Activated CD4-positive, alpha-beta memory T cell treated with anti-CD3 and anti-CD28 coated beads, Interleukin-2, amount 10 ng/mL, durations not matched to agents 7 days and 5 days (primary cell): Measurements from ENCODE around the gene C10orf67. TPM values are rescaled to one million over a fixed set of nuclear protein-coding genes. Genes with fewer than 3 reads are reported as not detected.
"Not testable (repeated sequence)": the region's sequence is repeated elsewhere in the genome, so short reads cannot be mapped to it uniquely, and the experiment has no call there.

Experiments used
- CTCF ChIA-PET: fragments of 350-600 bp; sonication (Branson Sonifier 250); formaldehyde crosslinking; loops from one replicate; lab custom pipeline; 2021; ENCODE audit warnings: antibody characterized with exemption, inconsistent platforms; lab: Charles Lee
- POLR2A ChIA-PET: fragments of 350-600 bp; sonication (Branson Sonifier 250); formaldehyde crosslinking; loops from one replicate; lab custom pipeline; 2021; ENCODE audit warnings: antibody characterized with exemption; lab: Charles Lee
- DNase-seq: peaks from one replicate; pipeline ENCODE4 v3.0.0-alpha.2; 2020
- H3K27ac Mint-ChIP-seq: one replicate; pipeline ENCODE4 v1.8.0; 2021; ENCODE audit warnings: mild to moderate bottlenecking, mixed read lengths
- H3K27me3 Mint-ChIP-seq: one replicate; pipeline ENCODE4 v1.8.0; 2021; ENCODE audit warnings: mixed read lengths
- H3K36me3 Mint-ChIP-seq: one replicate; pipeline ENCODE4 v1.8.0; 2021; ENCODE audit warnings: low read depth, mixed read lengths
- H3K4me1 Mint-ChIP-seq: one replicate; pipeline ENCODE4 v1.8.0; 2021; ENCODE audit warnings: mixed read lengths
- H3K4me3 Mint-ChIP-seq: one replicate; pipeline ENCODE4 v1.8.0; 2021; ENCODE audit warnings: mild to moderate bottlenecking, mixed read lengths
- H3K9me3 Mint-ChIP-seq: one replicate; pipeline ENCODE4 v1.8.0; 2021; ENCODE audit warnings: mixed read lengths
- total RNA-seq, 2 experiments: library from RNA; stranded (reverse); gene quantifications; one replicate each; pipeline ENCODE4 v1.2.3, GENCODE V29; 2021

The C10orf67 gene
- total RNA-seq, 2 experiments from 2014 or later: not detected

DNA sequence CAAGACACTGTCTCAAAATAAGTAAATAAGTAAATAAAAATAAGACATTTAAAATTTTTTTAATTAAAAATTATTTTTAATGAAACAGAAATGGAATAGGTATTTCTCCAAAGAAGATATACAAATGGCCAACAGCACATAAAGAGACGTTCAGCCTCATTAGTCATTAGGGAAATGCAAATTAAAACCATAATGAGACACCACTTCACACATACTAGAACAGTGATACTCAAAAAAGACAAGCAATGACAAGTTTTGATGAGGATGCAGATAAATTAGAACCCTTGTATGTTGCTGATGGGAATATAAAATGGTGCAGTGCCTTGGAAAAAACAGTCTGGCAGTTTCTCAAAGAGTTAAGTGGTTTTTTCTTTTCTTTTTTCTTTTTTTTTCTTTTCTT is 26.5 kb upstream of the C10orf67 start:
- Mint-ChIP-seq H3K4me3 (no peak overlapping the region), H3K4me1 (peaks cover 45% of the 10 kb centered on the region), H3K9me3 (peaks cover 4% of the 10 kb centered on the region), H3K27ac (no peak overlapping the region), H3K27me3 (no peaks in the 10 kb centered on the region), H3K36me3 (peaks cover 12% of the 10 kb centered on the region)
- ChIA-PET POLR2A (no interaction called here), CTCF (no interaction called here)
- DNase-seq: no peak

GRCh38 chr10:23370106-23370505 is 25.5 kb upstream of the C10orf67 start:
- H3K27ac Mint-ChIP-seq: peak overlapping the region; percentile 45
- peaks cover 53% of the 10 kb centered on the region for H3K4me1 Mint-ChIP-seq
- H3K9me3 Mint-ChIP-seq: peaks cover 4% of the 10 kb centered on the region
- no peak overlapping the region for H3K4me3 Mint-ChIP-seq
- ChIA-PET CTCF (no interaction called here), POLR2A (no interaction called here)
- no peaks in the 10 kb centered on the region for H3K27me3 Mint-ChIP-seq
- H3K36me3 Mint-ChIP-seq: peaks cover 18% of the 10 kb centered on the region
- no peak for DNase-seq

DNA sequence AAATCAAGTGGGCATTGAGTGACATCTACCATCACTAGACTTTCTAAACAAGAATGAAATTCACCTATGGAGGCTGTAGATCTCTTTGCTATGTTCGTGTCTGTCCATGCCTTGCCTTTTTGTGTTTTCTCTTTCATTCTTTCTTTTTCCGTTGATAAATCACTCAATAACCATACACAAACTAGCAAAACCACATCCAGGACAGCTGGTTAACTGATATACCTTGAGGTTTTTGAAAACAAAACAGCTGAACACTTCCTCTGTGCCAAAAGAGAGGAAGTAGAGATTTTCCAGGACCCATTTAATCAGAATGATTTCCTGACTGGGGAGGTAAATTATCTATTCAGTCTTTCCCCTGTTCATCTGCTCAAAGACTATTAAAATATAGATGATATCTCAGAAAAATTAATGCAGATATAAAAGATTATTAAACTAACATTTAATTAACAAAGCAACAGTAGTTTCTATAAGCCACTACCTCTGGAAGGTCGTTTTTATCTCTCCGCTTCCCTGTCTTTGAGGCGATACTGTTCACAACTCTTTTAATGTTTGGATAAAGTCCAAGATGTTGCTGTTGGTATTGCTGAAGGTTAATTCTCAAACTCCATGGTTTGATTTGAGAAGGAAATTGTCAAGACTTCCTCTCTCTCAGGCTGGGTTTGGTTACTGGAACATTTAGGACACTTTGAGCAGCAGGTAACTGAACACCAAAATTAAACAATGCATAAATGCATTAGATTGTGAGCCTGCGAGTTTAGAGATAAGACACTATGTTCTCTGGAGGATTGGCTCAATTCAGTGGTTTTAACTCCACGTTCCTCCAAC is 24.4 kb upstream of the C10orf67 start:
- CTCF ChIA-PET: interaction anchor here (1.3 kb wide), 1 partner anchor 73 kb away, joined by 3 read pairs; no protein-coding TSS in a partner anchor
- no peak for DNase-seq

DNA sequence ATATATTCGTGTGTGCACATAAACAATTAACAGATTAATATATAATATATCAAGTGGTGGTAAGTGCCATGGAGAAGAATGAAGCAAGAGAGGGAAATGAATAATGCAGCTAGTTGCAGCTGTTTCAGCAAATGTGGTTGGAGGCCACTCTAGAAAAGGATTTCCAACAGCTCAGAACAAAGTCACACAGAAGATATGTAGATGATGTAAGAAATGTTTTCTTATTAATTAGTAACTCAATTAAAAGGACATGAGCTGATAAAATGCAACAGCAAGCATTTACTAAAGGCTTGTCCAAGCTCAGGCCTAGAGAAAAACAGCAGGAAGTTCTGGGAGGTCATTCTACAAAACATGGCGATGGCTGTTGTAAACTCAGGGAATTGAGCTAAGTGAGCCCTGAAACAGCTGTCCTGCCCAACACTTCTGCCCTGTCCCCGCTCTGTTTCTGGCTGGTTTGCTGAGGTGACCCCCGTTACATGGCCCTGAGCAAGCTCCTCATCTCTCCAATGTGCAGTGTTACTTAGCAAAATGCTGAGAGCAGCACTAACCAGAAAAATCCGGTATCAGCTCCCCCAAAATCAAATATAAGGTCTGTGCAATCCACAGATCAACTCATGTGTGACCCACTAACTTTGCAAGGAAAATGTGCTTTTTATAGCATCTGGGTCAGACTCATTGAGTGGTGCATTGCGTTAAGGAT is 23.4 kb upstream of the C10orf67 start:
- CTCF ChIA-PET: interaction anchor here (0.9 to 1.3 kb wide), 3 partner anchors 46 to 74 kb away, joined by 3 to 5 read pairs (median 3); partner anchors contain the start of gene OTUD1
- Mint-ChIP-seq H3K4me1 (peaks cover 65% of the 10 kb centered on the region), H3K9me3 (peaks cover 4% of the 10 kb centered on the region), H3K27ac (peak overlapping the region; percentile 84), H3K36me3 (peaks cover 20% of the 10 kb centered on the region), H3K4me3 (peak overlapping the region; percentile 55), H3K27me3 (no peaks in the 10 kb centered on the region)
- POLR2A ChIA-PET: interaction anchor here (0.8 to 1.8 kb wide), 7 partner anchors 9 to 81 kb away, joined by 3 to 6 read pairs (median 4); partner anchors contain the start of gene OTUD1
- no peak for DNase-seq

More for the DNA sequence above, 24.4 kb upstream of the C10orf67 start:
- peaks cover 62% of the 10 kb centered on the region for H3K4me1 Mint-ChIP-seq
- POLR2A ChIA-PET: interaction anchor here (1.0 to 1.8 kb wide), 4 partner anchors 8 to 78 kb away, joined by 3 to 6 read pairs (median 4); partner anchors contain the start of gene OTUD1
- H3K9me3 Mint-ChIP-seq: peaks cover 4% of the 10 kb centered on the region
- H3K27me3 Mint-ChIP-seq: no peaks in the 10 kb centered on the region
- H3K4me3 Mint-ChIP-seq: peak overlapping the region; percentile 55
- peak overlapping the region; percentile 84 for H3K27ac Mint-ChIP-seq
- peaks cover 18% of the 10 kb centered on the region for H3K36me3 Mint-ChIP-seq

- CTCF ChIA-PET: interaction anchor here (1.5 kb wide), 1 partner anchor 51 kb away, joined by 4 read pairs; no protein-coding TSS in a partner anchor
- DNase-seq, H3K9me3 Mint-ChIP-seq, H3K4me3 Mint-ChIP-seq, H3K27me3 Mint-ChIP-seq: not testable (repeated sequence)
- POLR2A ChIA-PET: interaction anchor here (1.0 to 4.4 kb wide), 3 partner anchors 76 to 1050 kb away, joined by 3 to 63 read pairs (median 4); partner anchors contain the start of genes COMMD3 and OTUD1
- Mint-ChIP-seq H3K4me1 (peaks cover 75% of the 10 kb centered on the region), H3K36me3 (peaks cover 15% of the 10 kb centered on the region), H3K27ac (peak overlapping the region; percentile 21)
Measured at GRCh38 chr10:23365417-23366030, 20.9 kb upstream of the C10orf67 start.

DNA sequence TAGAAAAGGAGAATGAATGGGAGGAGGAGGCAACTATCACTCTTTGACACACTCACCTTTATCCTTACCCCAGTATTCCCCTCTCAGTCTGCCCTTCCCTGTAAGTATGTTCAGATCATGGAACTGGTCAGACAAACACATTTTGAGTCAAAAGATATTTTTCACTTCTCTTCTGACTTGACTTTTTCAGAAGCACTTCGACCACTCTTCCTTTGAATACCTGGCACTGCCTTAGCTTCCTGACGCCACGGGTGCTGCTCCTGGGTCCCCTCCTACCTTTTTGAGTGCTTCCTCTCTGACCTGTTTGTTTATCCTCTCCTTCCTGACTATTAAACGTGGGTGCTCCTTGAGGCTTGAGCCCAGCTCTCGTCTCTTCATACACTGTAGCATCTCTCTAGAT is 19.8 kb upstream of the C10orf67 start:
- DNase-seq: no peak
- POLR2A ChIA-PET: interaction anchor here (1.0 to 4.4 kb wide), 3 partner anchors 77 to 1048 kb away, joined by 3 to 63 read pairs (median 4); partner anchors contain the start of genes COMMD3 and OTUD1
- peaks cover 65% of the 10 kb centered on the region for H3K4me1 Mint-ChIP-seq
- H3K9me3 Mint-ChIP-seq: no peaks in the 10 kb centered on the region
- no peaks in the 10 kb centered on the region for H3K27me3 Mint-ChIP-seq
- H3K27ac Mint-ChIP-seq: peak overlapping the region; percentile 98
- peaks cover 10% of the 10 kb centered on the region for H3K36me3 Mint-ChIP-seq
- peak overlapping the region; percentile 7 for H3K4me3 Mint-ChIP-seq
- CTCF ChIA-PET: interaction anchor here (1.5 to 2.3 kb wide), 2 partner anchors 50 to 75 kb away, joined by 4 to 6 read pairs; partner anchors contain the start of gene OTUD1

DNA sequence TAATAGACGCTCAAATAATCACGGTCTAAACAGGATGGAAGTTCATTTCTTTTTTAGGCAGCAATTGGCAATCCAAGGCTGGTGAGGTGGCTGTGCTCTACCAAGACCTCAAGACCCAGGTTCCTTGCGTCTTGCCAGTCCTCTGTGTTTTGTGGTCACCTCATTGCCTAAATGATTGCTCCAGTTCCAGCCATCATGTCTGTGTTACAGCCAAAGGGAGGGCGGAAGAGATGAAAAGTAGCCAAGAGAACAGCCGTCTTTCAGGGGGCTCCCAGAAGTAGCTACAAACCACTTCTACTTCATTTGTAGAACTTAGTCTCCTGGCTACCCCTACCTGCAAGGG is 19.2 kb upstream of the C10orf67 start:
- DNase-seq: no peak
- POLR2A ChIA-PET: interaction anchor here (1.3 to 4.4 kb wide), 3 partner anchors 9 to 78 kb away, joined by 3 to 63 read pairs (median 8); partner anchors contain the start of gene OTUD1

GRCh38 chr10:23362879-23363792 is 18.5 kb upstream of the C10orf67 start:
- Mint-ChIP-seq H3K27ac (peak overlapping the region; percentile 98), H3K9me3 (no peaks in the 10 kb centered on the region), H3K27me3 (no peaks in the 10 kb centered on the region), H3K36me3 (peaks cover 10% of the 10 kb centered on the region), H3K4me1 (peaks cover 53% of the 10 kb centered on the region), H3K4me3 (peak overlapping the region; percentile 68)
- POLR2A ChIA-PET: interaction anchor here (1.2 to 4.4 kb wide), 5 partner anchors 9 to 86 kb away, joined by 3 to 63 read pairs (median 5); partner anchors contain the start of genes C10orf67 and OTUD1
- CTCF ChIA-PET: interaction anchor here (1.0 to 2.3 kb wide), 3 partner anchors 48 to 76 kb away, joined by 3 to 6 read pairs (median 4); partner anchors contain the start of gene OTUD1
- DNase-seq: peak; percentile 57

More for the DNA sequence above, 19.2 kb upstream of the C10orf67 start:
- peak overlapping the region; percentile 98 for H3K27ac Mint-ChIP-seq
- H3K27me3 Mint-ChIP-seq: no peaks in the 10 kb centered on the region
- peaks cover 59% of the 10 kb centered on the region for H3K4me1 Mint-ChIP-seq
- CTCF ChIA-PET: interaction anchor here (1.0 to 2.3 kb wide), 3 partner anchors 49 to 75 kb away, joined by 3 to 6 read pairs (median 4); partner anchors contain the start of gene OTUD1
- no peaks in the 10 kb centered on the region for H3K9me3 Mint-ChIP-seq
- peak overlapping the region; percentile 68 for H3K4me3 Mint-ChIP-seq
- H3K36me3 Mint-ChIP-seq: peaks cover 10% of the 10 kb centered on the region

DNA sequence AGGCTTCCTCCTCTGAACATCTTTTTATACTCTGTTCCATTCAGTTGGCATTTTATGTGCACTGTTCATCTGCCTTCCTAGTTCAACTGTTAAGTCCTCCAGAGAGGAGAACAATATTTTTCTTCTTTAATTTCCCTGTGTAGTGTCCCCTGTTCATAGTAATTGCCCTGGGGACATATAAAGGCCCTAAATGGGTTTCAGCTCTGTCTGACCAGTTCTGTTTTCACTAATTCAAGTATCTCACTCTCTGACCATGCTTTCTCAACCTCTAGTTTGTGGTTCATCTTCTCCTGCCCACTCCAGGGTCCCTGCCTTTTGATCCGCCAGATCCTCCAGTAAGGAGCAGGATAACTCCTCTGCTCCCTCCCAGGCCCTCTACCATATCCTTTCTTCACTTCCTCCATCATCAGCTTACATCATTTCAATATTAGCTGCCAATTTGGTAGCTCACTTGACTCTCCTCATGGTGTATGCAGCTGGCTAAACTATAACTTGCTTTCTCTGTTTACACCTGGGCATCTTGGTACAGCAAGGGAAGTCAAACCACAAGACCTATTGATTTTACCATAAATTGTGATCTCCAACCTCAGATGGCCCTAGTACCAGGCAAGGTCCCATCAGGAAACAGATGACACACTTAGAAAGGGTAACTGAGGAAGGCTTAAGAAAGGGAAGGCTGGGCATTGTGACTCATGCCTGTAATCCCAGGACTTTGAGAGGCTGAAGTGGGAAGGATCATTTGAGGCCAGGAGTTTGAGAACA is 17.7 kb upstream of the C10orf67 start:
- POLR2A ChIA-PET: interaction anchor here (1.2 to 4.4 kb wide), 5 partner anchors 8 to 87 kb away, joined by 3 to 63 read pairs (median 5); partner anchors contain the start of genes C10orf67 and OTUD1
- H3K9me3 Mint-ChIP-seq: no peaks in the 10 kb centered on the region
- H3K27ac Mint-ChIP-seq: peak overlapping the region; percentile 98
- CTCF ChIA-PET: interaction anchor here (1.5 to 2.3 kb wide), 2 partner anchors 47 to 77 kb away, joined by 4 to 6 read pairs; partner anchors contain the start of gene OTUD1
- DNase-seq: no peak
- no peak overlapping the region for H3K4me3 Mint-ChIP-seq
- H3K27me3 Mint-ChIP-seq: no peaks in the 10 kb centered on the region
- H3K4me1 Mint-ChIP-seq: peaks cover 47% of the 10 kb centered on the region
- H3K36me3 Mint-ChIP-seq: peaks cover 10% of the 10 kb centered on the region

DNA sequence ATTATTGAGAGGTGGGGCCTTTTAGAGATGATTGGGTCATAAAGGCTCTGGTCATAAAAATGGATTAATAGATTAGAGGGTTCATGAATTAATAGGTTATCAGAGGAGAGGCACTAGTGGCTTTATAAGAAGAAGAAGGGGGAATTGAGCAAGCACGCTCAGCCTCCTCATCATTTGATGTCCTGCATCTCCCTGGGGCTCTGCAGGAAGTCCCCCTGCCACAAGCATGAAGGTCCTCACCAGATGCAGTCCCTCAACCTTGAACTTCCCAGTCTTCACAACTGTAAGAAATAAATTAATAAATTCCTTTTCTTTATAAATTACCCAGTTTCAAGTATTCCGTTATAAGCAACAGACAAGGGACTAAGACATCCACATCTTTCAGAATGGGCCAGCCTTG is 17.1 kb upstream of the C10orf67 start:
- ChIA-PET CTCF (interaction anchor here (1.5 kb wide), 1 partner anchor 47 kb away, joined by 4 read pairs; no protein-coding TSS in a partner anchor), POLR2A (interaction anchor here (4.4 kb wide), 1 partner anchor 80 kb away, joined by 63 read pairs; the partner anchor contains the start of gene OTUD1)
- Mint-ChIP-seq H3K36me3 (peaks cover 10% of the 10 kb centered on the region), H3K27ac (no peak overlapping the region), H3K4me1 (peaks cover 44% of the 10 kb centered on the region), H3K9me3 (no peaks in the 10 kb centered on the region), H3K4me3 (no peak overlapping the region), H3K27me3 (no peaks in the 10 kb centered on the region)
- DNase-seq: no peak
